Ectodermal cell (in vitro differentiated cells): ENCODE data around the gene ENDOU.

Experiments used
- H3K27ac ChIP-seq: 2 replicates; pipeline ENCODE4 v1.7.0; 2013; ENCODE audit warnings: mild to moderate bottlenecking, low read depth, low read length; ENCODE audit not compliant: insufficient read depth, poor library complexity, severe bottlenecking
- H3K27me3 ChIP-seq: 2 replicates; pipeline ENCODE4 v1.7.0; 2013; ENCODE audit warnings: mild to moderate bottlenecking, low read length; ENCODE audit not compliant: insufficient read depth, control insufficient read depth, poor library complexity, severe bottlenecking
- H3K36me3 ChIP-seq: one replicate; pipeline ENCODE4 v1.7.0; 2013; ENCODE audit warnings: low read length; ENCODE audit not compliant: control insufficient read depth, insufficient read depth
- H3K4me1 ChIP-seq: one replicate; pipeline ENCODE4 v1.7.0; 2013; ENCODE audit warnings: low read length; ENCODE audit not compliant: control insufficient read depth, insufficient read depth
- H3K4me3 ChIP-seq: 2 replicates; pipeline ENCODE4 v1.7.0; 2013; ENCODE audit warnings: low read depth, low read length, control low read depth; ENCODE audit not compliant: insufficient read depth
- H3K9me3 ChIP-seq: 2 replicates; pipeline ENCODE4 v1.7.0; 2013; ENCODE audit warnings: mild to moderate bottlenecking, low read length, moderate library complexity; ENCODE audit not compliant: control insufficient read depth
- WGBS, 2 experiments: methylation state at CpG; one replicate each; pipeline ENCODE4 v1.1.7; 2013; ENCODE audit warnings: missing lambda C conversion rate in 2 of 2; 5-methylcytosine and 5-hydroxymethylcytosine counted together

Gene ENDOU

GRCh38 chr12:47722136-47722834 lies 3.0 kb downstream of the ENDOU start:
- no peak overlapping the region for H3K4me3 ChIP-seq
- no peaks in the 10 kb centered on the region for H3K36me3 ChIP-seq
- WGBS, 2 experiments, result 86 to 89% methylated on average over 7 of the region's 7 CpGs
- peaks cover 1% of the 10 kb centered on the region for H3K27me3 ChIP-seq
- H3K4me1 ChIP-seq, result peaks cover 7% of the 10 kb centered on the region
- no peak overlapping the region for H3K27ac ChIP-seq
- H3K9me3 ChIP-seq, result no peaks in the 10 kb centered on the region

GRCh38 chr12:47721431-47721973 lies 3.8 kb downstream of the ENDOU start:
- Histone ChIP-seq H3K4me3 (no peak overlapping the region), H3K27ac (no peak overlapping the region), H3K9me3 (no peaks in the 10 kb centered on the region), H3K27me3 (peaks cover 9% of the 10 kb centered on the region), H3K4me1 (peaks cover 8% of the 10 kb centered on the region), H3K36me3 (no peaks in the 10 kb centered on the region)
- WGBS, 2 experiments, result 93 to 96% methylated on average over 9 of the region's 9 CpGs

GRCh38 chr12:47718531-47718930 lies 6.8 kb downstream of the ENDOU start:
- Histone ChIP-seq H3K4me1 (peaks cover 8% of the 10 kb centered on the region), H3K9me3 (no peaks in the 10 kb centered on the region), H3K36me3 (no peaks in the 10 kb centered on the region), H3K27ac (no peak overlapping the region), H3K4me3 (no peak overlapping the region), H3K27me3 (peaks cover 10% of the 10 kb centered on the region)
- WGBS, 2 experiments, result 80 to 87% methylated on average over 1 of the region's 1 CpG

- Histone ChIP-seq H3K27ac (peak overlapping the region; percentile 50), H3K9me3 (no peaks in the 10 kb centered on the region), H3K27me3 (peaks cover 10% of the 10 kb centered on the region), H3K36me3 (no peaks in the 10 kb centered on the region), H3K4me3 (no peak overlapping the region), H3K4me1 (peaks cover 8% of the 10 kb centered on the region)
- 15 to 16% methylated on average over 13 of the region's 13 CpGs for WGBS, 2 experiments
Observed at GRCh38 chr12:47717443-47718193, 7.7 kb downstream of the ENDOU start.

- no peaks in the 10 kb centered on the region for H3K36me3 ChIP-seq
- peaks cover 10% of the 10 kb centered on the region for H3K27me3 ChIP-seq
- peaks cover 8% of the 10 kb centered on the region for H3K4me1 ChIP-seq
- H3K27ac ChIP-seq, result no peak overlapping the region
- H3K9me3 ChIP-seq, result no peaks in the 10 kb centered on the region
- no peak overlapping the region for H3K4me3 ChIP-seq
- 85 to 89% methylated on average over 6 of the region's 6 CpGs for WGBS, 2 experiments
Observed at GRCh38 chr12:47717046-47717442, 8.2 kb downstream of the ENDOU start.

GRCh38 chr12:47715877-47716548 lies 9.3 kb downstream of the ENDOU start:
- H3K36me3 ChIP-seq, result no peaks in the 10 kb centered on the region
- 90 to 93% methylated on average over 13 of the region's 13 CpGs for WGBS, 2 experiments
- H3K4me3 ChIP-seq, result no peak overlapping the region

GRCh38 chr12:47715393-47715876 lies 9.9 kb downstream of the ENDOU start:
- H3K4me1 ChIP-seq, result peaks cover 8% of the 10 kb centered on the region
- no peak overlapping the region for H3K27ac ChIP-seq
- H3K4me3 ChIP-seq, result no peak overlapping the region
- H3K36me3 ChIP-seq, result no peaks in the 10 kb centered on the region
- H3K9me3 ChIP-seq, result no peaks in the 10 kb centered on the region
- 37 to 40% methylated on average over 10 of the region's 10 CpGs for WGBS, 2 experiments
- peaks cover 10% of the 10 kb centered on the region for H3K27me3 ChIP-seq

More at GRCh38 chr12:47715877-47716548, 9.3 kb downstream of the ENDOU start:
- Histone ChIP-seq H3K27ac (no peak overlapping the region), H3K27me3 (peaks cover 10% of the 10 kb centered on the region), H3K9me3 (no peaks in the 10 kb centered on the region), H3K4me1 (peaks cover 8% of the 10 kb centered on the region)

GRCh38 chr12:47714826-47715386 lies 10.4 kb downstream of the ENDOU start:
- WGBS, 2 experiments, result 51 to 53% methylated on average over 5 of the region's 5 CpGs
- Histone ChIP-seq H3K36me3 (no peaks in the 10 kb centered on the region), H3K4me1 (peaks cover 8% of the 10 kb centered on the region), H3K4me3 (no peak overlapping the region), H3K9me3 (no peaks in the 10 kb centered on the region), H3K27ac (no peak overlapping the region), H3K27me3 (peaks cover 10% of the 10 kb centered on the region)

GRCh38 chr12:47712171-47712570 lies 13.1 kb downstream of the ENDOU start:
- H3K36me3 ChIP-seq, result no peaks in the 10 kb centered on the region
- H3K4me1 ChIP-seq, result no peaks in the 10 kb centered on the region
- H3K4me3 ChIP-seq, result no peak overlapping the region
- 86 to 87% methylated on average over 6 of the region's 6 CpGs for WGBS, 2 experiments
- no peaks in the 10 kb centered on the region for H3K9me3 ChIP-seq
- no peak overlapping the region for H3K27ac ChIP-seq
- peaks cover 8% of the 10 kb centered on the region for H3K27me3 ChIP-seq
